ENCODE results near the gene GRHL3. TPM values are rescaled to one million over a fixed set of nuclear protein-coding genes. Genes with fewer than 3 reads are reported as not detected.

Gene GRHL3
- total RNA-seq, 2 experiments from 2014 or later = not detected

DNA sequence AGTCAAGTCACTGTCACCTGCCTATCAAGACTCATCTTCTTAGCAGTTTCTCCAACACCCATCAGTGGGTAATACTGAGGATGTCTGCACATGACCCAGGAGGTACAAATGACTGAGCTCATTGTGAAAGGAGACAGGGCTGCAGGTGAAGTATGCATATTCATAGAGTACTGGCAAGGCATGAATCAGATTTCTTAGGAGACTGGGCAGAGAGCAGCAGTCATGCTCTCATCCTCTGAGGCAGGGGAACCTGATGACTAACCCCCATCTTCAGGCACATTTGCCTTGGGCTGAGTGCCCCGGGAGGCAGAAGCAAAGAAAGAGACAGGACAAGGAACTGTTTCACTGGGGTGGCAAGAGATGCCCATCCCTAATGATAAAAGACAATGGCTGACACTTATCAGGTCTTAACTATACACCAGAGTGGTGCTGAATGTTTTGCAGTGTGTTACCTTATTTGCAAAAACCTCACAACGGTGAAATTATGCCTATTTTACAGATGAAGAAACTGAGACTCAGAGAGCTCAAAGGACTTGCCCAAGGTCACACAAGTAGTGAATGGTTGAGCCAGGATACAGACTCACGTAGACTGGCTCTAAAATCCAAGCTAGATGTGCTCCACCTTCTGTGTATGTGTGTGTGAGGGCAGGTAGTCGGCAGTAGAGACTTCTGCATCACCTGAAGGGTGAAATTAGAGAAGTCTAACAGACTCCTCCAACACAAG, 9.2 kb upstream of the GRHL3 start:
- Histone ChIP-seq H3K9me3 (ENCODE audit: control insufficient read depth in 1 of 2, insufficient read depth in 1 of 2, low read length in 2 of 2) (no peaks in the 10 kb centered on the region), H3K36me3 (ENCODE audit: insufficient read depth, low read length) (no peaks in the 10 kb centered on the region), H3K27me3 (ENCODE audit: control insufficient read depth in 1 of 2, insufficient read depth in 2 of 2, low read length in 2 of 2) (peaks cover 0 to 2% of the 10 kb centered on the region in 2 experiments), H3K4me1 (ENCODE audit: insufficient read depth, low read length) (no peaks in the 10 kb centered on the region), H3K4me3 (ENCODE audit: low read length) (no peak overlapping the region), H3K27ac (ENCODE audit: low read depth in 1 of 2, low read length in 2 of 2) (no peak overlapping the region)
- Mint-ChIP-seq H3K27me3 (peaks cover 21% of the 10 kb centered on the region), H3K36me3 (ENCODE audit: low read depth) (no peaks in the 10 kb centered on the region), H3K27ac (no peak overlapping the region), H3K9me3 (no peaks in the 10 kb centered on the region), H3K4me1 (ENCODE audit: low read depth) (no peaks in the 10 kb centered on the region), H3K4me3 (no peak overlapping the region)
- ATAC-seq (ENCODE audit: poor library complexity) = no peak
- ChIA-PET POLR2A (no interaction called here), CTCF (no interaction called here)
- no peak for DNase-seq
- intact Hi-C loops (cut with DNase I, micrococcal nuclease) = no loop called here
- TF ChIP-seq, protein P1, sequence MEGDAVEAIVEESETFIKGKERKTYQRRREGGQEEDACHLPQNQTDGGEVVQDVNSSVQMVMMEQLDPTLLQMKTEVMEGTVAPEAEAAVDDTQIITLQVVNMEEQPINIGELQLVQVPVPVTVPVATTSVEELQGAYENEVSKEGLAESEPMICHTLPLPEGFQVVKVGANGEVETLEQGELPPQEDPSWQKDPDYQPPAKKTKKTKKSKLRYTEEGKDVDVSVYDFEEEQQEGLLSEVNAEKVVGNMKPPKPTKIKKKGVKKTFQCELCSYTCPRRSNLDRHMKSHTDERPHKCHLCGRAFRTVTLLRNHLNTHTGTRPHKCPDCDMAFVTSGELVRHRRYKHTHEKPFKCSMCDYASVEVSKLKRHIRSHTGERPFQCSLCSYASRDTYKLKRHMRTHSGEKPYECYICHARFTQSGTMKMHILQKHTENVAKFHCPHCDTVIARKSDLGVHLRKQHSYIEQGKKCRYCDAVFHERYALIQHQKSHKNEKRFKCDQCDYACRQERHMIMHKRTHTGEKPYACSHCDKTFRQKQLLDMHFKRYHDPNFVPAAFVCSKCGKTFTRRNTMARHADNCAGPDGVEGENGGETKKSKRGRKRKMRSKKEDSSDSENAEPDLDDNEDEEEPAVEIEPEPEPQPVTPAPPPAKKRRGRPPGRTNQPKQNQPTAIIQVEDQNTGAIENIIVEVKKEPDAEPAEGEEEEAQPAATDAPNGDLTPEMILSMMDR (IDR thresholded peaks at IDR 0.05) = no peak

DNA sequence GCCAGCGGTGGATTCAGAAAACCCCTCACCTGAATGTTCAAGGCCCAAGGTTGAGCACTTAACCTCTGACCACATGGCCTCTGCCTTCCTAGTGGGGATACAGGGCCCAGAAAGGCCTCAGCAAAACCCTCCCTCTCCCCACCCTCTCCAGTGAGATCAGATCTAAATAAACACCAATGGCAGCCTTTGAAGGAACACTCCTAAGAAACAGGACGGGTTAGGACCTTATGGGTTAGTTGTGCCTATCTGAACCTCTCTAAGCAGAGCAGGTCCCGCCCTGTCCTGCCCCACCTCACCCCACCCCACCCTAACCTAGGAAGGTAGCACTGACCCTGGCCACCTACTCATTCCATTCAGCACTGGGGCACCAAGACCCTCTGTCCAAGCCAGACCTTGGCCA, 7.9 kb upstream of the GRHL3 start:
- Histone ChIP-seq H3K27ac (ENCODE audit: low read depth in 1 of 2, low read length in 2 of 2) (no peak overlapping the region), H3K27me3 (ENCODE audit: control insufficient read depth in 1 of 2, insufficient read depth in 2 of 2, low read length in 2 of 2) (peaks cover 0 to 6% of the 10 kb centered on the region in 2 experiments), H3K4me1 (ENCODE audit: insufficient read depth, low read length) (no peaks in the 10 kb centered on the region), H3K36me3 (ENCODE audit: insufficient read depth, low read length) (no peaks in the 10 kb centered on the region), H3K4me3 (ENCODE audit: low read length) (no peak overlapping the region), H3K9me3 (ENCODE audit: control insufficient read depth in 1 of 2, insufficient read depth in 1 of 2, low read length in 2 of 2) (no peaks in the 10 kb centered on the region)
- intact Hi-C loops (cut with DNase I, micrococcal nuclease) = no loop called here
- no peaks in the 10 kb centered on the region for H3K4me1 Mint-ChIP-seq (ENCODE audit: low read depth)
- no peaks in the 10 kb centered on the region for H3K36me3 Mint-ChIP-seq (ENCODE audit: low read depth)
- ATAC-seq (ENCODE audit: poor library complexity) (no peak), DNase-seq (no peak)
- H3K4me3 Mint-ChIP-seq = no peak overlapping the region
- H3K27ac Mint-ChIP-seq = no peak overlapping the region
- no peaks in the 10 kb centered on the region for H3K9me3 Mint-ChIP-seq
- ChIA-PET POLR2A (no interaction called here), CTCF (no interaction called here)
- peaks cover 17% of the 10 kb centered on the region for H3K27me3 Mint-ChIP-seq
- TF ChIP-seq, protein P1 (IDR thresholded peaks at IDR 0.05) = no peak

DNA sequence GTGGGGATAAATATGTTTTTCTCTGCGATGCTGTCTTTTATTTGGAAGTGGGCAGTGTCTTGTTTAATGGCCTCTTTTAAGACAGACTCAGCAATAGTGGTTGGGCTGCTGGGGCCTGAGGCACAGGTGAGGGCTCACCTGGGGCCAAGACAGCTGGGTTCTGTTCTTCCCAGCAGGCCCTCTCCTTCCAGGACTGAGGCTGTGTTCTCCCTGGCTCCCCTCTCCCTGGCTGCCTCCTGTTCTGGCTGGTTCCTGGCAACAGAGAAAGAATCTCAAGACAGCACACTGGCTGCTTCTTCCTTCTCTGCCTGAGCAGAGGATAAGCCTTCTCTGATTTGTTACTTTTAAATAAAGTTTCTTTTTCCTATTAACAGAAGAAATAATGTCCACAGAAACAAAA, 7.4 kb upstream of the GRHL3 start:
- DNase-seq (no peak), ATAC-seq (ENCODE audit: poor library complexity) (no peak)
- no peak overlapping the region for H3K4me3 ChIP-seq (ENCODE audit: low read length)
- TF ChIP-seq, protein P1 (IDR thresholded peaks at IDR 0.05) = no peak
- H3K36me3 ChIP-seq (ENCODE audit: insufficient read depth, low read length) = no peaks in the 10 kb centered on the region
- Mint-ChIP-seq H3K9me3 (no peaks in the 10 kb centered on the region), H3K36me3 (ENCODE audit: low read depth) (no peaks in the 10 kb centered on the region), H3K27me3 (peaks cover 20% of the 10 kb centered on the region), H3K27ac (no peak overlapping the region), H3K4me1 (ENCODE audit: low read depth) (no peaks in the 10 kb centered on the region), H3K4me3 (no peak overlapping the region)
- intact Hi-C loops (cut with DNase I, micrococcal nuclease) = no loop called here
- H3K4me1 ChIP-seq (ENCODE audit: insufficient read depth, low read length) = no peaks in the 10 kb centered on the region
- POLR2A ChIA-PET = no interaction called here
- H3K9me3 ChIP-seq (ENCODE audit: control insufficient read depth in 1 of 2, insufficient read depth in 1 of 2, low read length in 2 of 2) = no peaks in the 10 kb centered on the region
- CTCF ChIA-PET = no interaction called here
- H3K27me3 ChIP-seq (ENCODE audit: control insufficient read depth in 1 of 2, insufficient read depth in 2 of 2, low read length in 2 of 2) = peaks cover 0 to 11% of the 10 kb centered on the region in 2 experiments
- H3K27ac ChIP-seq (ENCODE audit: low read depth in 1 of 2, low read length in 2 of 2) = no peak overlapping the region

All from CD4-positive, alpha-beta T cell (primary cell).